CD14-positive monocyte (primary cell): ENCODE measurements around the gene RASSF7. TPM values are rescaled to one million over a fixed set of nuclear protein-coding genes. Genes with fewer than 3 reads are reported as not detected.

Experiments used
- DNase-seq, 3 donors: peaks; one replicate each; pipeline ENCODE4 v3.0.0-alpha.2; 2011 to 2022
- H2AFZ ChIP-seq: 2 replicates; pipeline ENCODE4 v1.6.0; 2012; ENCODE audit warnings: mild to moderate bottlenecking, low read depth, low read length, inconsistent platforms; ENCODE audit not compliant: insufficient read depth, poor library complexity, severe bottlenecking
- H3K27ac ChIP-seq, 2 donors: 1 replicate in 1 of 2; 2 replicates in 1 of 2; pipeline ENCODE4 v1.5.1; 2012 to 2013; ENCODE audit warnings: low read length in 2 of 2, control low read depth in 1 of 2, inconsistent platforms in 1 of 2, low read depth in 1 of 2, mild to moderate bottlenecking in 1 of 2
- H3K27me3 ChIP-seq, 2 donors: one replicate each; pipeline versions ENCODE4 v1.6.0 to v1.6.1; 2011 to 2013; ENCODE audit warnings: low read length in 2 of 2; ENCODE audit not compliant: control insufficient read depth in 2 of 2, insufficient read depth in 2 of 2
- H3K36me3 ChIP-seq, 2 donors: replicated peaks in 1 of 2; 1 replicate in 1 of 2; 2 replicates in 1 of 2; pipeline versions ENCODE4 v1.5.1 to v1.6.1; 2012 to 2013; ENCODE audit warnings: low read length in 2 of 2, control low read depth in 1 of 2, inconsistent platforms in 1 of 2, mild to moderate bottlenecking in 1 of 2; ENCODE audit not compliant: insufficient read depth in 2 of 2, control insufficient read depth in 1 of 2
- H3K4me1 ChIP-seq, 2 donors: 1 replicate in 1 of 2; 2 replicates in 1 of 2; pipeline versions ENCODE4 v1.5.1 to v1.6.1; 2012 to 2013; ENCODE audit warnings: low read length in 2 of 2, control low read depth in 1 of 2, inconsistent platforms in 1 of 2, mild to moderate bottlenecking in 1 of 2, moderate library complexity in 1 of 2; ENCODE audit not compliant: insufficient read depth in 2 of 2, control insufficient read depth in 1 of 2
- H3K4me2 ChIP-seq: replicated peaks from 2 replicates; pipeline ENCODE3; 2012; ENCODE audit warnings: low read length, moderate library complexity, mild to moderate bottlenecking; ENCODE audit not compliant: poor library complexity, severe bottlenecking; ENCODE audit errors: extremely low read depth
- H3K4me3 ChIP-seq, 3 experiments: fragments of 200-600 bp in 1 of 3; sonication (generic) in 1 of 3; replicated peaks in 1 of 3; 1 replicate in 2 of 3; 2 replicates in 1 of 3; pipeline ENCODE4 v1.5.1; 2011 to 2013; ENCODE audit warnings: low read length in 3 of 3, mild to moderate bottlenecking in 3 of 3, control low read depth in 2 of 3, low read depth in 2 of 3, inconsistent platforms in 1 of 3, moderate library complexity in 1 of 3
- H3K79me2 ChIP-seq: 2 replicates; pipeline ENCODE4 v1.6.0; 2012; ENCODE audit warnings: mild to moderate bottlenecking, control low read depth, inconsistent platforms, low read length, moderate library complexity; ENCODE audit not compliant: insufficient read depth
- H3K9ac ChIP-seq: 2 replicates; pipeline ENCODE4 v1.6.0; 2017; ENCODE audit warnings: low read length, mild to moderate bottlenecking; ENCODE audit not compliant: insufficient read depth, poor library complexity, severe bottlenecking
- H3K9me3 ChIP-seq, 2 donors: replicated peaks in 1 of 2; 1 replicate in 1 of 2; 2 replicates in 1 of 2; pipeline versions ENCODE4 v1.5.1 to v1.6.1; 2012 to 2013; ENCODE audit warnings: low read length in 2 of 2, control low read depth in 1 of 2; ENCODE audit not compliant: control insufficient read depth in 1 of 2, insufficient read depth in 1 of 2
- H4K20me1 ChIP-seq: 2 replicates; pipeline ENCODE4 v1.6.0; 2012; ENCODE audit warnings: mild to moderate bottlenecking, low read length, control low read depth, moderate library complexity; ENCODE audit not compliant: insufficient read depth
- H3K27ac Mint-ChIP-seq, 7 donors: one replicate each; pipeline ENCODE4 v1.8.0; 2020; ENCODE audit warnings: mild to moderate bottlenecking in 7 of 7, mixed read lengths in 7 of 7, moderate library complexity in 6 of 7, inconsistent platforms in 2 of 7
- H3K27me3 Mint-ChIP-seq, 3 donors: one replicate each; pipeline ENCODE4 v1.8.0; 2021 to 2022; ENCODE audit warnings: low read depth in 3 of 3, mild to moderate bottlenecking in 3 of 3, mixed read lengths in 3 of 3, moderate library complexity in 3 of 3, inconsistent platforms in 1 of 3
- H3K36me3 Mint-ChIP-seq, 2 donors: one replicate each; pipeline ENCODE4 v1.8.0; 2020; ENCODE audit warnings: mixed read lengths in 2 of 2, inconsistent platforms in 1 of 2, mild to moderate bottlenecking in 1 of 2
- H3K4me1 Mint-ChIP-seq: one replicate; pipeline ENCODE4 v1.8.0; 2020; ENCODE audit warnings: mild to moderate bottlenecking, mixed read lengths
- H3K4me3 Mint-ChIP-seq, 2 donors: one replicate each; pipeline ENCODE4 v1.8.0; 2020; ENCODE audit warnings: mild to moderate bottlenecking in 2 of 2, mixed read lengths in 2 of 2, moderate library complexity in 1 of 2
- H3K9me3 Mint-ChIP-seq, 7 donors: one replicate each; pipeline ENCODE4 v1.8.0; 2020 to 2022; ENCODE audit warnings: mixed read lengths in 7 of 7, mild to moderate bottlenecking in 6 of 7, moderate library complexity in 6 of 7, inconsistent platforms in 2 of 7
- CTCF ChIP-seq: fragments of 200-600 bp; IDR thresholded peaks from one replicate; pipeline ENCODE4 v1.8.0; 2022; ENCODE audit warnings: antibody characterized with exemption, mild to moderate bottlenecking
- WGBS: methylation state at CpG from one replicate; pipeline ENCODE4 v1.1.5; 2013; ENCODE audit warnings: missing lambda C conversion rate; ENCODE audit not compliant: insufficient coverage; 5-methylcytosine and 5-hydroxymethylcytosine counted together
- intact Hi-C, 2 donors: fragments of 100-400 bp; cut with micrococcal nuclease; formaldehyde crosslinking; loops; one replicate each; pipeline versions ENCODE4 v1.15.0 to v1.15.1; 2023
- polyA plus RNA-seq, 3 donors: library from polyadenylated mRNA; depleted of rRNA in 1 of 3; unstranded in 2 of 3; stranded (reverse) in 1 of 3; fragments of 300-500 nt in 2 of 3; fragments of >200 nt in 1 of 3; fragmentation: Illumina TruSeq in 2 of 3; gene quantifications; 1 replicate in 2 of 3; 2 replicates in 1 of 3; pipeline ENCODE4 v1.2.3, GENCODE V29; 2012 to 2021

RASSF7 gene
- polyA plus RNA-seq, 3 donors, result 10.0 to 26.5 (median 12.4) TPM

- no peak overlapping the region for H3K4me3 Mint-ChIP-seq
- no peak for TF ChIP-seq CTCF
- no peak overlapping the region for H3K27ac ChIP-seq
- H3K79me2 ChIP-seq, result peaks cover 11% of the 10 kb centered on the region
- peaks cover 26% of the 10 kb centered on the region for H4K20me1 ChIP-seq
- H3K36me3 ChIP-seq, result peaks cover 20 to 23% of the 10 kb centered on the region in 2 donors
- no peak for DNase-seq
- peaks cover 15% of the 10 kb centered on the region in 2 donors for H3K36me3 Mint-ChIP-seq
- H3K9me3 ChIP-seq, result no peaks in the 10 kb centered on the region
- H3K27me3 Mint-ChIP-seq, result peaks cover 0 to 4% (median 2%) of the 10 kb centered on the region in 3 donors
- WGBS, result 98% methylated on average over 16 of the region's 18 CpGs
- no peaks in the 10 kb centered on the region for H3K27me3 ChIP-seq
- no peak overlapping the region for H3K27ac Mint-ChIP-seq
- peaks cover 2% of the 10 kb centered on the region for H3K4me1 Mint-ChIP-seq
- no peak overlapping the region for H3K4me2 ChIP-seq
- intact Hi-C loops, result no loop called here
- H3K9ac ChIP-seq, result no peak overlapping the region
- H3K9me3 Mint-ChIP-seq, result no peaks in the 10 kb centered on the region
- H3K4me1 ChIP-seq, result peaks cover 10 to 11% of the 10 kb centered on the region in 2 donors
- no peak overlapping the region for H2AFZ ChIP-seq
- H3K4me3 ChIP-seq, result no peak overlapping the region
These were observed 30.9 kb upstream of the RASSF7 start for GRCh38 chr11:529728-530411.

- Histone ChIP-seq H3K4me3 (no peak overlapping the region), H3K27me3 (no peaks in the 10 kb centered on the region), H3K4me2 (no peak overlapping the region), H3K79me2 (peaks cover 12% of the 10 kb centered on the region), H3K4me1 (peaks cover 14 to 19% of the 10 kb centered on the region in 2 donors), H3K27ac (no peak overlapping the region), H3K9ac (no peak overlapping the region), H4K20me1 (peaks cover 26% of the 10 kb centered on the region), H2AFZ (no peak overlapping the region), H3K9me3 (no peaks in the 10 kb centered on the region), H3K36me3 (peaks cover 20 to 23% of the 10 kb centered on the region in 2 donors)
- Mint-ChIP-seq H3K4me1 (peaks cover 4% of the 10 kb centered on the region), H3K27ac (no peak overlapping the region), H3K4me3 (no peak overlapping the region), H3K9me3 (no peaks in the 10 kb centered on the region), H3K27me3 (peaks cover 2 to 3% (median 2%) of the 10 kb centered on the region in 3 donors), H3K36me3 (peaks cover 15% of the 10 kb centered on the region in 2 donors)
- TF ChIP-seq CTCF, result no peak
- DNase-seq, result no peak
- intact Hi-C loops, result no loop called here
- 97% methylated on average over 17 of the region's 28 CpGs for WGBS
These were observed 29.6 kb upstream of the RASSF7 start for GRCh38 chr11:530960-531831.
